ENCODE data around the gene ROR1. TPM values are rescaled to one million over a fixed set of nuclear protein-coding genes. Genes with fewer than 3 reads are reported as not detected.
A peak's percentile ranks its signal among the peaks of the same experiment; 100 is the strongest.
"Not testable (repeated sequence)": the region's sequence is repeated elsewhere in the genome, so short reads cannot be mapped to it uniquely, and the experiment has no call there.

ROR1 gene
- total RNA-seq, 1 donor from 2014 or later: 11.0 TPM

- TF ChIP-seq, protein P1, sequence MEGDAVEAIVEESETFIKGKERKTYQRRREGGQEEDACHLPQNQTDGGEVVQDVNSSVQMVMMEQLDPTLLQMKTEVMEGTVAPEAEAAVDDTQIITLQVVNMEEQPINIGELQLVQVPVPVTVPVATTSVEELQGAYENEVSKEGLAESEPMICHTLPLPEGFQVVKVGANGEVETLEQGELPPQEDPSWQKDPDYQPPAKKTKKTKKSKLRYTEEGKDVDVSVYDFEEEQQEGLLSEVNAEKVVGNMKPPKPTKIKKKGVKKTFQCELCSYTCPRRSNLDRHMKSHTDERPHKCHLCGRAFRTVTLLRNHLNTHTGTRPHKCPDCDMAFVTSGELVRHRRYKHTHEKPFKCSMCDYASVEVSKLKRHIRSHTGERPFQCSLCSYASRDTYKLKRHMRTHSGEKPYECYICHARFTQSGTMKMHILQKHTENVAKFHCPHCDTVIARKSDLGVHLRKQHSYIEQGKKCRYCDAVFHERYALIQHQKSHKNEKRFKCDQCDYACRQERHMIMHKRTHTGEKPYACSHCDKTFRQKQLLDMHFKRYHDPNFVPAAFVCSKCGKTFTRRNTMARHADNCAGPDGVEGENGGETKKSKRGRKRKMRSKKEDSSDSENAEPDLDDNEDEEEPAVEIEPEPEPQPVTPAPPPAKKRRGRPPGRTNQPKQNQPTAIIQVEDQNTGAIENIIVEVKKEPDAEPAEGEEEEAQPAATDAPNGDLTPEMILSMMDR (conservative IDR thresholded peaks at IDR 0.05): no peak
- H3K36me3 Mint-ChIP-seq (ENCODE audit: low read depth): no peaks in the 10 kb centered on the region
- no peaks in the 10 kb centered on the region for H3K27me3 Mint-ChIP-seq (ENCODE audit: low read depth)
- H3K9me3 Mint-ChIP-seq: no peaks in the 10 kb centered on the region
- peak overlapping the region; percentile 57 for H3K27ac Mint-ChIP-seq (ENCODE audit: unreplicated experiment)
- peaks cover 73% of the 10 kb centered on the region for H3K4me1 Mint-ChIP-seq
- no peak for DNase-seq (ENCODE audit: low read depth, low spot score)
- no peak overlapping the region for H3K4me3 Mint-ChIP-seq
Measured at GRCh38 chr1:63779338-63780211, 5.8 kb downstream of the ROR1 start.

DNA sequence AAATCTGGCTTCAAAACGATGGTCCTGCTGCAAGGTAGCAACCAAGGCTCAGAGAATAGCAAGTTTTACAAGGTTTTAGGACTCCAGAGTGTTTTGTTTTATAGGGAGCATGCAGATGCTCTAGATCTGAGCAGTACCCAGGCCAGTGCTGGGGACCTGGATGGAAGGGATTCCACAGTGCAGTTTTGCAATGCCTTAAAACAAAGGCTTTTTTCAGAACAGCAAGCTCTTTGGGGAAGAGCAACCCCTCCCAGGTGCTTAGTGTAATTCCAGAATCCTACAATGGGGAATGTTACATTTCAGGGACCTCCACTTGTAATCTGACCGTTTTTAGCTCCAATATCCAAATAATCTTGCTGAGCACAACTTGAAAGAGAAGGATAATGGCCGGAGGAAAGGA, 6.7 kb downstream of the ROR1 start:
- Mint-ChIP-seq H3K27me3 (ENCODE audit: low read depth) (no peaks in the 10 kb centered on the region), H3K36me3 (ENCODE audit: low read depth) (no peaks in the 10 kb centered on the region), H3K27ac (ENCODE audit: unreplicated experiment) (no peak overlapping the region), H3K4me1 (peaks cover 66% of the 10 kb centered on the region), H3K9me3 (no peaks in the 10 kb centered on the region), H3K4me3 (no peak overlapping the region)
- DNase-seq (ENCODE audit: low read depth, low spot score): no peak
- TF ChIP-seq, protein P1 (conservative IDR thresholded peaks at IDR 0.05): no peak

DNA sequence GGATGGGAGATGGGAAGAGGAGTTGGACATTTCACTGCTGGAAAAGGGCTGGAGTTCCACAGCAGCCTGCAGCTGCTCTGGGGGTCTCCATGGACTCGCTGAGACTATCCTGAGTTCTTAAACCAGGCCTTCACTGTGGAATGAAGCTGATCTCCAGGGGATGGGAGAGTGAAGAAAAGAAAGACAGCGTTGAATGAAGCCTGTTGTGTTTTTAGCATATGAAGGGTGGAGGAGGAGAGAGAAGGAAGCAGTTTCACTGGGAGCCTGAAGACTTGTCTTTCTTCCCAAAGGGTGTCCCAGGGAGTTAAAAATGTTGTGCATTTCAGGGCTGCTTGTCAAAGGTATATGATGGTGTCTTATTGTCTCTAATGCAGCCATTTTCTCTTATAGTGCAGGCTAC, 9.2 kb downstream of the ROR1 start:
- TF ChIP-seq, protein P1 (conservative IDR thresholded peaks at IDR 0.05): no peak

GRCh38 chr1:63784083-63784482, 10.3 kb downstream of the ROR1 start:
- Mint-ChIP-seq H3K9me3 (no peaks in the 10 kb centered on the region), H3K27me3 (ENCODE audit: low read depth) (no peaks in the 10 kb centered on the region), H3K27ac (ENCODE audit: unreplicated experiment) (no peak overlapping the region), H3K4me1 (peaks cover 46% of the 10 kb centered on the region), H3K4me3 (no peak overlapping the region), H3K36me3 (ENCODE audit: low read depth) (no peaks in the 10 kb centered on the region)
- TF ChIP-seq, protein P1 (conservative IDR thresholded peaks at IDR 0.05): no peak
- DNase-seq (ENCODE audit: low read depth, low spot score): no peak

More for the DNA sequence above, 9.2 kb downstream of the ROR1 start:
- H3K4me1 Mint-ChIP-seq: peaks cover 49% of the 10 kb centered on the region
- no peak overlapping the region for H3K27ac Mint-ChIP-seq (ENCODE audit: unreplicated experiment)
- DNase-seq (ENCODE audit: low read depth, low spot score): no peak
- H3K4me3 Mint-ChIP-seq: no peak overlapping the region
- no peaks in the 10 kb centered on the region for H3K9me3 Mint-ChIP-seq
- H3K36me3 Mint-ChIP-seq (ENCODE audit: low read depth): no peaks in the 10 kb centered on the region
- H3K27me3 Mint-ChIP-seq (ENCODE audit: low read depth): no peaks in the 10 kb centered on the region

- peaks cover 44% of the 10 kb centered on the region for H3K4me1 Mint-ChIP-seq
- no peak for DNase-seq (ENCODE audit: low read depth, low spot score)
- TF ChIP-seq, protein P1 (conservative IDR thresholded peaks at IDR 0.05): no peak
- no peak overlapping the region for H3K27ac Mint-ChIP-seq (ENCODE audit: unreplicated experiment)
- no peaks in the 10 kb centered on the region for H3K36me3 Mint-ChIP-seq (ENCODE audit: low read depth)
- H3K27me3 Mint-ChIP-seq (ENCODE audit: low read depth): no peaks in the 10 kb centered on the region
- no peak overlapping the region for H3K4me3 Mint-ChIP-seq
- H3K9me3 Mint-ChIP-seq: no peaks in the 10 kb centered on the region
Measured at GRCh38 chr1:63784489-63785390, 10.9 kb downstream of the ROR1 start.

DNA sequence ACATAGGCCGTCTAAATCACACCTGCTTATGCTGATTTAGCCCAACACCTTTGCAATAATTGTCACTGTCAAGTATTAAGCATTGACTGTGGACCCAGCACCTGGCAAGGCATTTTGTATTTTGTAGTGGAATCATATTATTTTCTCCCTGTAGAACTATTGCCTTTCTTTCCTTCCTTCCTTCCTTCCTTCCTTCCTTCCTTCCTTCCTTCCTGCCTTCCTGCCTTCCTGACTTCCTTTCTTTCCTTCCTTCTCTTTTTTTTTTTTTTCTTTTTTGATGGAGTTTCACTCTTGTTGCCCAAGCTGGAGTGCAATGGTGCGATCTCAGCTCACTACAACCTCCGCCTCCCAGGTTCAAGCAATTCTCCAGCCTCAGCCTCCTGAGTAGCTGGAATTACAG, 13.5 kb downstream of the ROR1 start:
- not testable (repeated sequence) for H3K4me3 Mint-ChIP-seq; H3K27ac Mint-ChIP-seq (ENCODE audit: unreplicated experiment); H3K27me3 Mint-ChIP-seq (ENCODE audit: low read depth); H3K9me3 Mint-ChIP-seq; DNase-seq (ENCODE audit: low read depth, low spot score); H3K36me3 Mint-ChIP-seq (ENCODE audit: low read depth)
- peaks cover 27% of the 10 kb centered on the region for H3K4me1 Mint-ChIP-seq

All from neural crest cell (in vitro differentiated cells).